Fibroblast of lung (primary cell): Measurements from ENCODE around the gene TIMM44.

Source experiments
- EZH2 ChIP-seq: IDR thresholded peaks from 2 replicates; pipeline ENCODE4 v1.5.1; 2012; ENCODE audit warnings: low read length, control low read depth, mild to moderate bottlenecking; ENCODE audit errors: missing control alignments
- TF ChIP-seq, protein P1 (sequence below), 2 donors: IDR thresholded peaks in 1 of 2; conservative IDR thresholded peaks in 1 of 2; 1 replicate in 1 of 2; 2 replicates in 1 of 2; pipeline ENCODE4 v1.5.1; 2011 to 2012; ENCODE audit warnings: low read length in 2 of 2, control low read depth in 1 of 2, inconsistent platforms in 1 of 2, low read depth in 1 of 2, mild to moderate bottlenecking in 1 of 2

DNA sequence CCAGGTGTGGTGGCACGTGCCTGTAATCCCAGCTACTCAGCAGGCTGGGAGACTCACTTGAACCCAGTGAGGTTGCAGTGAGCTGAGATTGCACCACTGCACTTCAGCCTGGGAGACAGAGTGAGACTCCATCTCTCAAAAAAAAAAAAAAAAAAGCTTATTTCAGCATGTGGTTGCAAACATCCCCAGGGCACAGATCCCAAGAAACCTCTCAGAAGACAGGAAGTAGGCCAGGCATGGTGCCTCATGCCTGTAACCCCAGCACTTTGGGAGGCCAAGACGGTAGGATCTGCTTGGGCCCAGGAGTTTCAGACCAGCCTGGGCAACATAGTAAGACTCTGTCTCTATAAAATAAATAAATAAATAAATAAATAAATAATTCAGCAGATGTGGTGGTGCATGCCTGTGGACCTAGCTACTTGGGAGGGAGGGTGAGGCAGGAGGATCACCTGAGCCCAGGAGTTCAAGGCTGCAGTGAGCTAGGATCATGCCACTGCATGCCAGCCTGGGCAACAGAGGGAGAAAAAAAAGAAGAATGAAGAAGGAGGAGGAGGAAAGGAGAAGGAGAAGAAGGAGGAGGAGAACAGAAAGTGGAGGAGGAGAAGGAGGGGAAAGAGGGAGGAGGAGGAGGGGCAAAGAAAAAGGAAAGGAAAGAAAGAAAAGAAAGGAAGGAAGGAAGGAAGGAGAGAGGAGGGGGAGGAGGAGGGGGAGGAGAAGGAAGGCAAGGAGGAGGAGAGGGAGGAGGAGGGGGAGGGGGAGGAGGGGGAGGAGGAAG is 59.5 kb downstream of the TIMM44 start:
- TF ChIP-seq, protein P1, sequence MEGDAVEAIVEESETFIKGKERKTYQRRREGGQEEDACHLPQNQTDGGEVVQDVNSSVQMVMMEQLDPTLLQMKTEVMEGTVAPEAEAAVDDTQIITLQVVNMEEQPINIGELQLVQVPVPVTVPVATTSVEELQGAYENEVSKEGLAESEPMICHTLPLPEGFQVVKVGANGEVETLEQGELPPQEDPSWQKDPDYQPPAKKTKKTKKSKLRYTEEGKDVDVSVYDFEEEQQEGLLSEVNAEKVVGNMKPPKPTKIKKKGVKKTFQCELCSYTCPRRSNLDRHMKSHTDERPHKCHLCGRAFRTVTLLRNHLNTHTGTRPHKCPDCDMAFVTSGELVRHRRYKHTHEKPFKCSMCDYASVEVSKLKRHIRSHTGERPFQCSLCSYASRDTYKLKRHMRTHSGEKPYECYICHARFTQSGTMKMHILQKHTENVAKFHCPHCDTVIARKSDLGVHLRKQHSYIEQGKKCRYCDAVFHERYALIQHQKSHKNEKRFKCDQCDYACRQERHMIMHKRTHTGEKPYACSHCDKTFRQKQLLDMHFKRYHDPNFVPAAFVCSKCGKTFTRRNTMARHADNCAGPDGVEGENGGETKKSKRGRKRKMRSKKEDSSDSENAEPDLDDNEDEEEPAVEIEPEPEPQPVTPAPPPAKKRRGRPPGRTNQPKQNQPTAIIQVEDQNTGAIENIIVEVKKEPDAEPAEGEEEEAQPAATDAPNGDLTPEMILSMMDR (conservative IDR thresholded peaks at IDR 0.05 in 1 of 2, IDR thresholded peaks at IDR 0.05 in 1 of 2; ENCODE audit: low read depth in 1 of 2, low read length in 2 of 2): no peak
- TF ChIP-seq EZH2: no peak
